ENCODE results near the gene WDR76.

Gene WDR76

GRCh38 chr15:43913941-43914340 is 87.1 kb downstream of the WDR76 start:
- no peak for DNase-seq (ENCODE audit: low read depth)

GRCh38 chr15:43915631-43916325 is 89.0 kb downstream of the WDR76 start:
- no peak for DNase-seq (ENCODE audit: low read depth)

- DNase-seq (ENCODE audit: low read depth) = no peak
Measured at GRCh38 chr15:43916326-43916660, 89.5 kb downstream of the WDR76 start.
